ENCODE measurements around the gene FAM110A. TPM values are rescaled to one million over a fixed set of nuclear protein-coding genes. Genes with fewer than 3 reads are reported as not detected.
"Not testable (repeated sequence)": the region's sequence is repeated elsewhere in the genome, so short reads cannot be mapped to it uniquely, and the experiment has no call there.

FAM110A gene
- total and polyA plus RNA-seq, 9 of the 15 experiments (the other 6 are each of a cell fraction or from before 2014, with no cell fraction given) = 0.73 to 15.5 (median 3.6) TPM

GRCh38 chr20:812435-812814 is 21.1 kb upstream of the FAM110A start:
- POLR2A ChIA-PET; BruUV-seq (replicated peaks); H3K9ac ChIP-seq (ENCODE audit: insufficient read depth in 1 of 2, low read depth in 2 of 2, low read length in 2 of 2); CTCF ChIA-PET (ENCODE audit: low intra/inter-chr PET ratio); H3K9me1 ChIP-seq (ENCODE audit: control insufficient read depth, insufficient read depth, low read length); H3K36me3 ChIP-seq (ENCODE audit: control insufficient read depth, insufficient read depth, low read length); H3K9me3 ChIP-seq (replicated peaks; ENCODE audit: control insufficient read depth, insufficient read depth, low read depth, low read length); DNase-seq (ENCODE audit: extremely low read depth in 1 of 4, low spot score in 3 of 4); H3K27me3 ChIP-seq (ENCODE audit: control insufficient read depth in 2 of 2, insufficient read depth in 2 of 2, low read length in 2 of 2); H3K79me2 ChIP-seq (ENCODE audit: control insufficient read depth, insufficient read depth, low read length); ATAC-seq; H4K20me1 ChIP-seq (replicated peaks; ENCODE audit: control insufficient read depth, insufficient read depth, low read length); FAIRE-seq; H3K4me1 ChIP-seq (replicated peaks in 1 of 2; ENCODE audit: control insufficient read depth in 2 of 2, insufficient read depth in 2 of 2, low read length in 2 of 2); H3K4me3 ChIP-seq: not testable (repeated sequence)
- intact Hi-C loops (cut with micrococcal nuclease) (loop anchor here (10.0 kb wide), 1 partner anchor 372 kb away; the partner anchor contains the start of gene TMEM74B), in situ Hi-C loops (cut with MboI) (loop anchor here (5.0 to 10.0 kb wide), 2 partner anchors 160 to 382 kb away; no protein-coding TSS in a partner anchor)
- H3K4me2 ChIP-seq (ENCODE audit: insufficient read depth, low read length) = peak overlapping the region; percentile 70
- 8% methylated on average over 2 of the region's 2 CpGs for WGBS (ENCODE audit: insufficient coverage, low coverage, missing lambda C conversion rate)
- H2AFZ ChIP-seq (ENCODE audit: low read depth, low read length) = peak overlapping the region; percentile 72
- 0 out of 2 replicates have a peak, but pooled peaks have one; percentile 28 for TF ChIP-seq ZNF512 (tag; IDR thresholded peaks at IDR 0.05)
- TF ChIP-seq KLF6 (CRISPR knock-in tag; IDR thresholded peaks at IDR 0.05; ENCODE audit: borderline replicate concordance) = 0 out of 2 replicates have a peak, but pooled peaks have one; percentile 18
- peak in 1 of 3 experiments; percentile 42; a peak in 1 of 6 replicates for TF ChIP-seq ZBTB11 (CRISPR knock-in tag; IDR thresholded peaks at IDR 0.05)
- TF ChIP-seq PTRF (tag; IDR thresholded peaks at IDR 0.05) = peak; percentile 56; the same call in 1 of the 2 replicates
- H3K27ac ChIP-seq (ENCODE audit: extremely low read depth, low read depth, low read length) = peak overlapping the region; percentile 60
